ENCODE results near the gene OTOG. TPM values are rescaled to one million over a fixed set of nuclear protein-coding genes. Genes with fewer than 3 reads are reported as not detected.

Gene OTOG
- total and polyA plus RNA-seq, 2 donors (not counting 1 experiment from before 2014, with no cell fraction given) = not detected

DNA sequence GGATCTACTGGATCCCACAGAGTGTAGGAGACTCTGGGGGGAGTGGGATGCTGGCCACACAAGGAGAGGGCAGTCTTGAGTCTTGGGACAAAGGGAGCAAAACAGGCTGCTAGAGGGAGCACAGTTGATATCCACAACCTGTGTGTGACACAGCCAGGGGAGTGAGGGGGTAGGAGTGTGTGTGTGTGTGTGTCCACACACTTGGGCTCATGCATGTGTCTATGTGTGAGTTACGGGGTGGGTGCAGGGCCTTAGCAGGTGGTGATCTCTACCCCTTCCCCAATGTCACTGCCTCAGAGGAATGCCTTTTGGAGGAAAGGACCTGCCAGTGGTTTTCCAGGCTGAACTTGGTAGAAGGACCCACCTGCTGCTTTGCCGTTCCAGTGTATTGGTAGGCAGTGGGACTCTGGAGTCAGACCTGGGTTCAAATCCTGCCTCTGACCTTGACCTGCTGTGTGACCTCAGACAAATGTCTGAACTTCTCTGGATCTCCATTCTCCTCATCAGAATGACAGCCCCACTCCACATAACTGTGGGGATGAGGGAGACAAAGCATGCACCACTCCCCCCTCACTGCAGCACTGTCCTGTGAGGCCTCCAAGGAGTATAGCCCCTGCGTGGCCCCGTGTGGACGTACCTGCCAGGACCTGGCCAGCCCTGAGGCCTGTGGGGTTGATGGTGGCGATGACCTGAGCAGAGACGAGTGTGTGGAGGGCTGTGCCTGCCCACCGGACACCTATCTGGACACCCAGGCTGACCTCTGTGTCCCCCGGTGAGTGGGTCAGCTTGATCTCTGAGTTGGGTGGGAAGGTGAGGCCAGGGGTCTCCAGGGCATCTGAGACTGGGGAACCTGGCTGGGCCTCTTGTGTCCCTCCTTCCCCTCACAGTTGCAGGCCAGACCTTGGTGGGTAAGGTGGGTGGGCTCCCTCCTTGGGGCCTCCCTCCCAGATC is 27.4 kb downstream of the OTOG start:
- no peak for DNase-seq
- no peak overlapping the region for H3K27ac Mint-ChIP-seq
- Histone ChIP-seq H4K20me1 (ENCODE audit: control insufficient read depth, insufficient read depth, low read length, poor library complexity, severe bottlenecking) (no peaks in the 10 kb centered on the region), H3K79me2 (ENCODE audit: control insufficient read depth, insufficient read depth, low read length) (no peaks in the 10 kb centered on the region), H2AFZ (ENCODE audit: insufficient read depth, low read depth, low read length, poor library complexity, severe bottlenecking) (no peak overlapping the region), H3K27ac (ENCODE audit: low read length in 2 of 2) (no peak overlapping the region), H3K36me3 (replicated peaks in 1 of 2; ENCODE audit: control extremely low read depth in 1 of 2, control insufficient read depth in 1 of 2, extremely low read depth in 1 of 2, insufficient read depth in 2 of 2, low read length in 1 of 2) (no peaks in the 10 kb centered on the region), H3K4me2 (replicated peaks; ENCODE audit: low read depth, low read length, poor library complexity, severe bottlenecking) (no peak overlapping the region), H3K9me3 (ENCODE audit: control extremely low read depth in 1 of 3, control insufficient read depth in 2 of 3, insufficient read depth in 1 of 3, low read length in 2 of 3) (no peaks in the 10 kb centered on the region), H3K27me3 (replicated peaks in 1 of 4; ENCODE audit: control extremely low read depth in 1 of 4, control insufficient read depth in 3 of 4, insufficient read depth in 4 of 4, low read length in 3 of 4) (no peaks in the 10 kb centered on the region), H3K4me1 (ENCODE audit: control insufficient read depth in 2 of 2, insufficient read depth in 2 of 2, low read length in 2 of 2) (no peaks in the 10 kb centered on the region), H3K9ac (ENCODE audit: low read length) (no peak overlapping the region), H3K4me3 (ENCODE audit: control extremely low read depth in 1 of 5, extremely low read depth in 1 of 5, insufficient read depth in 1 of 5, low read depth in 2 of 5, low read length in 4 of 5) (no peak overlapping the region)
- ChIA-PET POLR2A (no interaction called here), CTCF (interaction anchor here (0.6 kb wide), 1 partner anchor 119 kb away, joined by 3 read pairs; no protein-coding TSS in a partner anchor)
- WGBS (ENCODE audit: insufficient coverage) = 91% methylated on average over 6 of the region's 9 CpGs
- peaks cover 5% of the 10 kb centered on the region for H3K4me1 Mint-ChIP-seq
- intact Hi-C loops (cut with micrococcal nuclease) = no loop called here
- no peak for ATAC-seq (ENCODE audit: low read depth)
- TF ChIP-seq, protein P1, sequence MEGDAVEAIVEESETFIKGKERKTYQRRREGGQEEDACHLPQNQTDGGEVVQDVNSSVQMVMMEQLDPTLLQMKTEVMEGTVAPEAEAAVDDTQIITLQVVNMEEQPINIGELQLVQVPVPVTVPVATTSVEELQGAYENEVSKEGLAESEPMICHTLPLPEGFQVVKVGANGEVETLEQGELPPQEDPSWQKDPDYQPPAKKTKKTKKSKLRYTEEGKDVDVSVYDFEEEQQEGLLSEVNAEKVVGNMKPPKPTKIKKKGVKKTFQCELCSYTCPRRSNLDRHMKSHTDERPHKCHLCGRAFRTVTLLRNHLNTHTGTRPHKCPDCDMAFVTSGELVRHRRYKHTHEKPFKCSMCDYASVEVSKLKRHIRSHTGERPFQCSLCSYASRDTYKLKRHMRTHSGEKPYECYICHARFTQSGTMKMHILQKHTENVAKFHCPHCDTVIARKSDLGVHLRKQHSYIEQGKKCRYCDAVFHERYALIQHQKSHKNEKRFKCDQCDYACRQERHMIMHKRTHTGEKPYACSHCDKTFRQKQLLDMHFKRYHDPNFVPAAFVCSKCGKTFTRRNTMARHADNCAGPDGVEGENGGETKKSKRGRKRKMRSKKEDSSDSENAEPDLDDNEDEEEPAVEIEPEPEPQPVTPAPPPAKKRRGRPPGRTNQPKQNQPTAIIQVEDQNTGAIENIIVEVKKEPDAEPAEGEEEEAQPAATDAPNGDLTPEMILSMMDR (IDR thresholded peaks at IDR 0.05) = no peak
- no peak for TF ChIP-seq EZH2 (IDR thresholded peaks at IDR 0.05; ENCODE audit: borderline replicate concordance, insufficient read depth, low read depth, low read length, poor library complexity, severe bottlenecking)
- H3K27me3 Mint-ChIP-seq = peaks cover 4% of the 10 kb centered on the region
- H3K9me3 Mint-ChIP-seq (ENCODE audit: insufficient read depth) = no peaks in the 10 kb centered on the region
- H3K4me3 Mint-ChIP-seq = no peak overlapping the region
